Sigmoid colon (tissue), 7 donors: ENCODE data around the gene ELF2. TPM values are rescaled to one million over a fixed set of nuclear protein-coding genes. Genes with fewer than 3 reads are reported as not detected.
"Not testable (repeated sequence)": the region's sequence is repeated elsewhere in the genome, so short reads cannot be mapped to it uniquely, and the experiment has no call there.

Experiments used
- DNase-seq: peaks from one replicate; pipeline ENCODE4 v3.0.0-alpha.2; 2019
- H3K27ac ChIP-seq, 4 donors: fragments of 200-600 bp; sonication (generic); one replicate each; pipeline ENCODE4 v1.5.1; 2016 to 2019; ENCODE audit warnings: mild to moderate bottlenecking in 1 of 4
- H3K27me3 ChIP-seq, 3 donors: fragments of 200-600 bp; sonication (generic); one replicate each; pipeline ENCODE4 v1.5.1; 2019; ENCODE audit warnings: mild to moderate bottlenecking in 1 of 3
- H3K36me3 ChIP-seq, 4 donors: fragments of 200-600 bp; sonication (generic); one replicate each; pipeline ENCODE4 v1.5.1; 2016 to 2019
- H3K4me1 ChIP-seq, 4 donors: fragments of 200-600 bp; sonication (generic); one replicate each; pipeline ENCODE4 v1.5.1; 2017 to 2019
- H3K4me3 ChIP-seq, 4 donors: fragments of 200-600 bp; sonication (generic); one replicate each; pipeline ENCODE4 v1.5.1; 2017 to 2019; ENCODE audit warnings: mild to moderate bottlenecking in 2 of 4, moderate library complexity in 1 of 4
- H3K9me3 ChIP-seq, 4 donors: fragments of 200-600 bp in 3 of 4; sonication (generic) in 3 of 4; one replicate each; pipeline versions ENCODE4 v1.5.1 to v1.6.1; 2013 to 2019
- CTCF ChIP-seq, 4 experiments: fragments of 450-650 bp in 3 of 4; fragments of 200-600 bp in 1 of 4; IDR thresholded peaks; one replicate each; pipeline ENCODE4 v1.5.1; 2016 to 2019; ENCODE audit warnings: antibody characterized with exemption in 4 of 4, mild to moderate bottlenecking in 3 of 4, moderate library complexity in 2 of 4
- EP300 ChIP-seq, 4 donors: sonication (generic); formaldehyde crosslinking; IDR thresholded peaks; one replicate each; pipeline ENCODE4 v1.6.1; 2017; ENCODE audit warnings: antibody characterized with exemption in 4 of 4
- POLR2A ChIP-seq, 2 donors: fragments of 450-650 bp; IDR thresholded peaks; one replicate each; pipeline ENCODE4 v1.6.1; 2016; ENCODE audit warnings: antibody characterized with exemption in 2 of 2, mild to moderate bottlenecking in 2 of 2, moderate library complexity in 2 of 2
- POLR2AphosphoS5 ChIP-seq, 4 donors: sonication (generic); formaldehyde crosslinking; IDR thresholded peaks; one replicate each; pipeline ENCODE4 v1.6.1; 2017; ENCODE audit warnings: antibody characterized with exemption in 4 of 4
- WGBS, 2 donors: extraction: QIAGEN DNeasy Blood & Tissue Kit; methylation state at CpG; one replicate each; pipeline ENCODE4 v1.1.7; 2013; 5-methylcytosine and 5-hydroxymethylcytosine counted together
- intact Hi-C: fragments of 100-400 bp; cut with DNase I; formaldehyde crosslinking; loops from one replicate; pipeline ENCODE4 v1.15.1; 2023
- polyA plus RNA-seq, 3 donors: library from polyadenylated mRNA; stranded (reverse); fragments of 200-250 nt; gene quantifications; one replicate each; pipeline ENCODE4 v1.2.3, GENCODE V29; 2013
- total RNA-seq, 4 donors: library from RNA; depleted of rRNA; stranded (reverse); fragments of >200 nt; gene quantifications; one replicate each; pipeline ENCODE4 v1.1.0, GENCODE V29; 2016
- donor health status: healthy with polysubstance abuse.
- donor health status: Bipolar disorder and iron deficiency.
- donor health status: healthy.

ELF2 gene
- total and polyA plus RNA-seq, 7 donors = 9.9 to 83.6 (median 61.4) TPM

GRCh38 chr4:139126898-139127297 is 50.1 kb downstream of the ELF2 start:
- no peak for DNase-seq
- H3K36me3 ChIP-seq = peaks cover 0 to 19% (median 0%) of the 10 kb centered on the region in 4 donors
- no peak for TF ChIP-seq POLR2AphosphoS5 (IDR thresholded peaks at IDR 0.05)
- TF ChIP-seq EP300 (IDR thresholded peaks at IDR 0.05) = no peak
- no peak for TF ChIP-seq CTCF (IDR thresholded peaks at IDR 0.05)
- TF ChIP-seq POLR2A (IDR thresholded peaks at IDR 0.05) = no peak
- H3K27me3 ChIP-seq = no peaks in the 10 kb centered on the region
- H3K4me3 ChIP-seq = no peak overlapping the region
- H3K27ac ChIP-seq = no peak overlapping the region
- peaks cover 0 to 24% (median 13%) of the 10 kb centered on the region in 4 donors for H3K4me1 ChIP-seq
- intact Hi-C loops = no loop called here
- no peaks in the 10 kb centered on the region for H3K9me3 ChIP-seq
- 87 to 92% methylated on average over 3 of the region's 3 CpGs for WGBS, 2 donors

DNA sequence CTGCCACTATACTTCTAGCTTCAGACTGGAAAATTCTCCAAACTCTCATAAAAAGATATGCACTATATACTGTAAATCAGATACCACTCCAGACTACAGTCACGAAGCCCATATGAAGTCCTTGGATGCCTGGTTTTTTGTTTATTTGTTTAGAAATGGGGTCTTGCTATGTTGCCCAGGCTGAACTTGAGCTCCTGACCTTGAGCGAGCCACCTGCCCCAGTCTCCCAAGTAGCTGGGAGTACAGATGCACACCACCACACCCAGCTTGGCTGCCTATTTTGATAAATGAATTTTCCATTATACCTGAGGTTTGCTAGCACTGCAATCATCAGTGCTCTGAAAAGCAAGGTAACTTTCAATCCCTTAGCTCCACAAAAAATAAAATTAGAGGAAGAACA is 53.1 kb downstream of the ELF2 start:
- 93 to 98% methylated on average over 2 of the region's 2 CpGs for WGBS, 2 donors
- peaks cover 0 to 19% (median 2%) of the 10 kb centered on the region in 4 donors for H3K36me3 ChIP-seq
- H3K27ac ChIP-seq = no peak overlapping the region
- H3K27me3 ChIP-seq = no peaks in the 10 kb centered on the region
- H3K4me3 ChIP-seq = no peak overlapping the region
- H3K9me3 ChIP-seq = no peaks in the 10 kb centered on the region
- H3K4me1 ChIP-seq = no peaks in the 10 kb centered on the region
- intact Hi-C loops = no loop called here
- no peak for DNase-seq
- TF ChIP-seq POLR2A (IDR thresholded peaks at IDR 0.05) = no peak
- TF ChIP-seq CTCF (IDR thresholded peaks at IDR 0.05) = no peak
- TF ChIP-seq POLR2AphosphoS5 (IDR thresholded peaks at IDR 0.05) = no peak
- TF ChIP-seq EP300 (IDR thresholded peaks at IDR 0.05) = no peak

- no peak for TF ChIP-seq CTCF (IDR thresholded peaks at IDR 0.05)
- no peak for TF ChIP-seq POLR2A (IDR thresholded peaks at IDR 0.05)
- no peak for TF ChIP-seq POLR2AphosphoS5 (IDR thresholded peaks at IDR 0.05)
- TF ChIP-seq EP300 (IDR thresholded peaks at IDR 0.05) = no peak
- no peak for DNase-seq
- Histone ChIP-seq H3K36me3 (peaks cover 0 to 44% (median 5%) of the 10 kb centered on the region in 4 donors), H3K4me3 (no peak overlapping the region), H3K27ac (no peak overlapping the region), H3K9me3 (no peaks in the 10 kb centered on the region), H3K4me1 (no peaks in the 10 kb centered on the region), H3K27me3 (no peaks in the 10 kb centered on the region)
- WGBS, 2 donors = 86 to 91% methylated on average over 1 of the region's 1 CpG
- intact Hi-C loops = no loop called here
Measured at GRCh38 chr4:139118365-139118764, 58.7 kb downstream of the ELF2 start.

DNA sequence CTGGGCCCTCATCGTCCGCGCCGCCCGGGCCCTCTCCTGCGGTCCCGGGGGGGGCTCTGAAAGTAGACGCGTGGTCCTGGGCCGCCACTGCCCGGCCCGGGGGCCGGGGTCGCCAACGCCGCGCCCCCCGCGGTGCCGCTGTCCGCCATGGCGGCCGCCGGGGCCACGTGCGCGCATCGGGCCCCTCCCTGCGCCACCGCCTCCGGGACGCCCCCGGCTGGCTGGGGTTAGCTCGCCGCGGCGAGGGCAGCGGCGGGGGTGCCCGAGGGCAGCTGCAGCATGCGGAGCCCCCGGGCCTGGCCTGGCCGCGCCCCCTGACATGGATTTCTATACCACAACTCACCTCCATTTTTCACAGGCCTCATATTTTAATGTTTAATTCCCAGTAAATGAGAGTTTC is 61.8 kb downstream of the ELF2 start:
- 99% methylated on average over 44 of the region's 44 CpGs for WGBS, 2 donors
- TF ChIP-seq CTCF (IDR thresholded peaks at IDR 0.05) (no peak), POLR2AphosphoS5 (IDR thresholded peaks at IDR 0.05) (no peak), EP300 (IDR thresholded peaks at IDR 0.05) (no peak), POLR2A (IDR thresholded peaks at IDR 0.05) (no peak)
- no peak overlapping the region for H3K27ac ChIP-seq
- DNase-seq = no peak
- no peak overlapping the region for H3K4me3 ChIP-seq
- H3K4me1 ChIP-seq = no peaks in the 10 kb centered on the region
- H3K9me3 ChIP-seq = no peaks in the 10 kb centered on the region
- H3K27me3 ChIP-seq = no peaks in the 10 kb centered on the region
- peaks cover 0 to 39% (median 5%) of the 10 kb centered on the region in 4 donors for H3K36me3 ChIP-seq
- intact Hi-C loops = no loop called here

DNA sequence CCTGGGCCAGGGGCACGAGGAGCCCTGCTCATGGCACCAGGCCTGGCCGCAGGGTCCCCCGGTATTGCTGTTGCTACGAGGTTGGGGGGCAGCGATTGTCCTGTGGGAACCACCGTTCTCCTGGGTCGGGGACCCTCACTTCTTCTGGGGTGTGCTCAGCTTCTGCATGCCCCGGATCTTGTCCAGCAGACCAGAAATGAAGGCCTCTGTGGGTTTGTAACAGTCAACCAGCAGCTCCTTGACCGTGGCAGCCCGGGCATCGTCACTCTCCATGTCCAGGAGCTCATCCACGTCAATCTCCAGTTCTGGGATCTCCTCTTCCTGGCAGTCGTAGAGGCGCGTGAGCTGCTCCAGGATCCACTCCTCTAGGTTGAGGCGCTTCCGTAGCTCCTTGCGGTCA is 62.2 kb downstream of the ELF2 start:
- H3K9me3 ChIP-seq, H3K4me1 ChIP-seq, intact Hi-C loops, H3K4me3 ChIP-seq, H3K27ac ChIP-seq, H3K27me3 ChIP-seq, DNase-seq: not testable (repeated sequence)
- WGBS, 2 donors = 93 to 97% methylated on average over 18 of the region's 18 CpGs
- H3K36me3 ChIP-seq = peaks cover 0 to 39% (median 5%) of the 10 kb centered on the region in 4 donors
